ENCODE data around the gene TMEM114.

GRCh38 chr16:8589057-8589899 is 1.0 kb downstream of the TMEM114 start:
- TF ChIP-seq FOXA1 (IDR thresholded peaks at IDR 0.05) (no peak), FOXM1 (IDR thresholded peaks at IDR 0.05; ENCODE audit: borderline replicate concordance) (no peak), SUZ12 (IDR thresholded peaks at IDR 0.05) (no peak)

Measured in HEK293T (cell line).